HG02759 (cell line): ENCODE measurements around the gene SMPD3.

ENCODE experiments used
- ATAC-seq: cut with Tn5 transposase; IDR thresholded peaks from one replicate; pipeline ENCODE4 v1.9.1; 2021; ENCODE audit warnings: mild to moderate bottlenecking, moderate library complexity; ENCODE audit not compliant: unreplicated experiment

The SMPD3 gene

GRCh38 chr16:68343137-68343536, 105.2 kb downstream of the SMPD3 start:
- ATAC-seq = no peak

GRCh38 chr16:68342620-68343019, 105.7 kb downstream of the SMPD3 start:
- ATAC-seq = no peak

GRCh38 chr16:68339214-68339613, 109.1 kb downstream of the SMPD3 start:
- ATAC-seq = no peak

- no peak for ATAC-seq
These were observed 109.8 kb downstream of the SMPD3 start for GRCh38 chr16:68338326-68339119.

- ATAC-seq = no peak
These were observed 113.1 kb downstream of the SMPD3 start for GRCh38 chr16:68335175-68335574.

- ATAC-seq = no peak
These were observed 115.7 kb downstream of the SMPD3 start for GRCh38 chr16:68332411-68333121.

- no peak for ATAC-seq
These were observed 116.4 kb downstream of the SMPD3 start for GRCh38 chr16:68331879-68332410.

- ATAC-seq = no peak
These were observed 119.4 kb downstream of the SMPD3 start for GRCh38 chr16:68328860-68329390.

GRCh38 chr16:68328151-68328859, 120.0 kb downstream of the SMPD3 start:
- ATAC-seq = peak; percentile 81

GRCh38 chr16:68324780-68325357, 123.4 kb downstream of the SMPD3 start:
- ATAC-seq = no peak

- no peak for ATAC-seq
These were observed 124.0 kb downstream of the SMPD3 start for GRCh38 chr16:68324336-68324735.

- no peak for ATAC-seq
These were observed 129.0 kb downstream of the SMPD3 start for GRCh38 chr16:68319185-68319908.

- ATAC-seq = no peak
These were observed 135.2 kb downstream of the SMPD3 start for GRCh38 chr16:68313116-68313515.

- peak; percentile 97 for ATAC-seq
These were observed 137.4 kb downstream of the SMPD3 start, which contains the start of the genes PRMT7 and SLC7A6OS for GRCh38 chr16:68310774-68311511. PRMT7 (plus strand) TSS chr16:68311019; CDS start chr16:68315980, 4,961 bp downstream. SLC7A6OS (minus strand) TSS chr16:68310946; CDS start chr16:68310926, 20 bp downstream.

- peak; percentile 23 for ATAC-seq
These were observed 137.9 kb downstream of the SMPD3 start for GRCh38 chr16:68310437-68310773.

GRCh38 chr16:68309799-68310198, 138.5 kb downstream of the SMPD3 start:
- ATAC-seq = no peak
